Measurements from ENCODE around the gene TLE3. TPM values are rescaled to one million over a fixed set of nuclear protein-coding genes. Genes with fewer than 3 reads are reported as not detected.
"Not testable (repeated sequence)": the region's sequence is repeated elsewhere in the genome, so short reads cannot be mapped to it uniquely, and the experiment has no call there.

TLE3 gene
- total and polyA plus RNA-seq, 2 donors (not counting 1 experiment from before 2014, with no cell fraction given): 14.6 to 16.5 TPM

GRCh38 chr15:70140025-70140542, 42.4 kb upstream of the TLE3 start:
- H3K27me3 ChIP-seq (ENCODE audit: control insufficient read depth, insufficient read depth, low read length): peaks cover 8% of the 10 kb centered on the region
- H3K9me3 ChIP-seq (ENCODE audit: control insufficient read depth, insufficient read depth, low read depth, low read length): no peaks in the 10 kb centered on the region
- no peak overlapping the region for H3K4me3 ChIP-seq (replicated peaks in 1 of 4; ENCODE audit: control extremely low read depth in 1 of 4, insufficient read depth in 1 of 4, low read depth in 3 of 4, low read length in 4 of 4)
- no peak overlapping the region for H3K4me2 ChIP-seq (ENCODE audit: extremely low read depth, insufficient read depth, low read length)
- no peaks in the 10 kb centered on the region for H4K20me1 ChIP-seq (ENCODE audit: control insufficient read depth, extremely low read depth, insufficient read depth, low read length)
- H3K36me3 ChIP-seq (ENCODE audit: control insufficient read depth, insufficient read depth, low read length): no peaks in the 10 kb centered on the region
- H3K4me1 ChIP-seq (ENCODE audit: control insufficient read depth, extremely low read depth, insufficient read depth, low read length): peaks cover 5% of the 10 kb centered on the region
- H3K9ac ChIP-seq (ENCODE audit: insufficient read depth, low read length): no peak overlapping the region
- H2AFZ ChIP-seq (ENCODE audit: low read length): no peak overlapping the region
- TF ChIP-seq CTCF (conservative IDR thresholded peaks at IDR 0.05 in 1 of 2, IDR thresholded peaks at IDR 0.05 in 1 of 2; ENCODE audit: low read depth in 1 of 2, low read length in 2 of 2) (no peak), EZH2 (IDR thresholded peaks at IDR 0.05; ENCODE audit: low read length, missing control alignments) (no peak)
- H3K79me2 ChIP-seq (ENCODE audit: control insufficient read depth, insufficient read depth, low read length): no peaks in the 10 kb centered on the region
- no peak for DNase-seq (ENCODE audit: low read depth in 2 of 2)
- no peak overlapping the region for H3K27ac ChIP-seq (ENCODE audit: insufficient read depth, low read length)

GRCh38 chr15:70137967-70138366, 40.2 kb upstream of the TLE3 start:
- TF ChIP-seq EZH2 (IDR thresholded peaks at IDR 0.05; ENCODE audit: low read length, missing control alignments) (no peak), CTCF (conservative IDR thresholded peaks at IDR 0.05 in 1 of 2, IDR thresholded peaks at IDR 0.05 in 1 of 2; ENCODE audit: low read depth in 1 of 2, low read length in 2 of 2) (no peak)
- Histone ChIP-seq H3K79me2 (ENCODE audit: control insufficient read depth, insufficient read depth, low read length) (no peaks in the 10 kb centered on the region), H4K20me1 (ENCODE audit: control insufficient read depth, extremely low read depth, insufficient read depth, low read length) (no peaks in the 10 kb centered on the region), H3K36me3 (ENCODE audit: control insufficient read depth, insufficient read depth, low read length) (no peaks in the 10 kb centered on the region), H3K27me3 (ENCODE audit: control insufficient read depth, insufficient read depth, low read length) (peaks cover 14% of the 10 kb centered on the region), H3K4me1 (ENCODE audit: control insufficient read depth, extremely low read depth, insufficient read depth, low read length) (peaks cover 5% of the 10 kb centered on the region), H3K9me3 (ENCODE audit: control insufficient read depth, insufficient read depth, low read depth, low read length) (no peaks in the 10 kb centered on the region), H3K4me2 (ENCODE audit: extremely low read depth, insufficient read depth, low read length) (no peak overlapping the region), H2AFZ (ENCODE audit: low read length) (no peak overlapping the region), H3K4me3 (replicated peaks in 1 of 4; ENCODE audit: control extremely low read depth in 1 of 4, insufficient read depth in 1 of 4, low read depth in 3 of 4, low read length in 4 of 4) (no peak overlapping the region), H3K9ac (ENCODE audit: insufficient read depth, low read length) (no peak overlapping the region), H3K27ac (ENCODE audit: insufficient read depth, low read length) (no peak overlapping the region)
- no peak for DNase-seq (ENCODE audit: low read depth in 2 of 2)

GRCh38 chr15:70137021-70137420, 39.3 kb upstream of the TLE3 start:
- not testable (repeated sequence) for H3K4me3 ChIP-seq (replicated peaks in 1 of 4; ENCODE audit: control extremely low read depth in 1 of 4, insufficient read depth in 1 of 4, low read depth in 3 of 4, low read length in 4 of 4); H3K9me3 ChIP-seq (ENCODE audit: control insufficient read depth, insufficient read depth, low read depth, low read length); H3K36me3 ChIP-seq (ENCODE audit: control insufficient read depth, insufficient read depth, low read length); H3K79me2 ChIP-seq (ENCODE audit: control insufficient read depth, insufficient read depth, low read length); H3K27ac ChIP-seq (ENCODE audit: insufficient read depth, low read length); H3K9ac ChIP-seq (ENCODE audit: insufficient read depth, low read length); H3K4me1 ChIP-seq (ENCODE audit: control insufficient read depth, extremely low read depth, insufficient read depth, low read length); H2AFZ ChIP-seq (ENCODE audit: low read length); H3K4me2 ChIP-seq (ENCODE audit: extremely low read depth, insufficient read depth, low read length); DNase-seq (ENCODE audit: low read depth in 2 of 2); H4K20me1 ChIP-seq (ENCODE audit: control insufficient read depth, extremely low read depth, insufficient read depth, low read length)
- H3K27me3 ChIP-seq (ENCODE audit: control insufficient read depth, insufficient read depth, low read length): peaks cover 17% of the 10 kb centered on the region

Measured in fibroblast of lung (primary cell).